ENCODE results near the gene ETFA.

The ETFA gene

GRCh38 chr15:76336254-76337058 is 25.2 kb upstream of the ETFA start, which contains the start of gene ISL2:
Gene ISL2, plus strand, starts transcription at chr15:76336773. Its CDS starts 111 bp downstream, at chr15:76336884.
- H3K4me3 ChIP-seq (ENCODE audit: low read depth, low read length), result peak within 1 kb of the TSS; percentile 62
- no peak for TF ChIP-seq CTCF (IDR thresholded peaks at IDR 0.05; ENCODE audit: borderline replicate concordance, insufficient read depth, low read depth, low read length)

- peak overlapping the region; percentile 62 for H3K4me3 ChIP-seq (ENCODE audit: low read depth, low read length)
- no peak for TF ChIP-seq CTCF (IDR thresholded peaks at IDR 0.05; ENCODE audit: borderline replicate concordance, insufficient read depth, low read depth, low read length)
These were observed 24.3 kb upstream of the ETFA start for GRCh38 chr15:76335307-76336253.

GRCh38 chr15:76334438-76335306 is 23.4 kb upstream of the ETFA start:
- H3K4me3 ChIP-seq (ENCODE audit: low read depth, low read length), result no peak overlapping the region
- no peak for TF ChIP-seq CTCF (IDR thresholded peaks at IDR 0.05; ENCODE audit: borderline replicate concordance, insufficient read depth, low read depth, low read length)

GRCh38 chr15:76333720-76334437 is 22.6 kb upstream of the ETFA start:
- TF ChIP-seq CTCF (IDR thresholded peaks at IDR 0.05; ENCODE audit: borderline replicate concordance, insufficient read depth, low read depth, low read length), result peak; percentile 29; the same call in 1 of the 2 replicates
- no peak overlapping the region for H3K4me3 ChIP-seq (ENCODE audit: low read depth, low read length)

- TF ChIP-seq CTCF (IDR thresholded peaks at IDR 0.05; ENCODE audit: borderline replicate concordance, insufficient read depth, low read depth, low read length), result no peak
- no peak overlapping the region for H3K4me3 ChIP-seq (ENCODE audit: low read depth, low read length)
These were observed 22.0 kb upstream of the ETFA start for GRCh38 chr15:76333309-76333708.

GRCh38 chr15:76332796-76333195 is 21.5 kb upstream of the ETFA start:
- H3K4me3 ChIP-seq (ENCODE audit: low read depth, low read length), result no peak overlapping the region
- no peak for TF ChIP-seq CTCF (IDR thresholded peaks at IDR 0.05; ENCODE audit: borderline replicate concordance, insufficient read depth, low read depth, low read length)
